Small intestine (tissue), 7 donors: ENCODE results near the gene BHLHA15. TPM values are rescaled to one million over a fixed set of nuclear protein-coding genes. Genes with fewer than 3 reads are reported as not detected.
A peak's percentile ranks its signal among the peaks of the same experiment; 100 is the strongest.

ENCODE experiments used
- DNase-seq, 2 donors: peaks; one replicate each; pipeline versions ENCODE4 v3.0.0 to v3.0.0-alpha.2; 2013
- FAIRE-seq: peaks from 2 replicates; lab custom pipeline; 2012; peaks lifted over from hg19 to GRCh38; lab: Jason Lieb, UNC
- H3K27ac ChIP-seq, 3 donors: one replicate each; pipeline ENCODE4 v1.5.1; 2013; ENCODE audit warnings: low read length in 2 of 3, mild to moderate bottlenecking in 2 of 3, control low read depth in 1 of 3, inconsistent platforms in 1 of 3, low read depth in 1 of 3, moderate library complexity in 1 of 3
- H3K27me3 ChIP-seq, 3 donors: one replicate each; pipeline ENCODE4 v1.6.1; 2013; ENCODE audit warnings: low read length in 3 of 3, inconsistent platforms in 1 of 3; ENCODE audit not compliant: control insufficient read depth in 3 of 3, insufficient read depth in 3 of 3
- H3K36me3 ChIP-seq, 3 donors: one replicate each; pipeline ENCODE4 v1.6.1; 2013; ENCODE audit warnings: low read length in 3 of 3, inconsistent platforms in 1 of 3, low read depth in 1 of 3, mild to moderate bottlenecking in 1 of 3, moderate library complexity in 1 of 3; ENCODE audit not compliant: control insufficient read depth in 3 of 3, insufficient read depth in 2 of 3
- H3K4me1 ChIP-seq, 3 donors: one replicate each; pipeline ENCODE4 v1.6.1; 2013; ENCODE audit warnings: low read length in 2 of 3, inconsistent platforms in 1 of 3, low read depth in 1 of 3, mild to moderate bottlenecking in 1 of 3, moderate library complexity in 1 of 3; ENCODE audit not compliant: control insufficient read depth in 3 of 3, insufficient read depth in 2 of 3
- H3K4me3 ChIP-seq, 3 donors: one replicate each; pipeline ENCODE4 v1.5.1; 2013; ENCODE audit warnings: low read length in 3 of 3, control low read depth in 1 of 3, inconsistent platforms in 1 of 3, low read depth in 1 of 3, mild to moderate bottlenecking in 1 of 3, moderate library complexity in 1 of 3
- H3K9me3 ChIP-seq, 2 donors: one replicate each; pipeline ENCODE4 v1.6.1; 2013; ENCODE audit warnings: low read depth in 1 of 2, low read length in 1 of 2; ENCODE audit not compliant: control insufficient read depth in 2 of 2, insufficient read depth in 1 of 2
- WGBS, 3 donors: extraction: QIAGEN DNeasy Blood & Tissue Kit; methylation state at CpG; one replicate each; pipeline ENCODE4 v1.1.7; 2013; 5-methylcytosine and 5-hydroxymethylcytosine counted together
- polyA plus RNA-seq, 4 donors: library from polyadenylated mRNA; stranded (reverse) in 3 of 4; unstranded in 1 of 4; fragments of 200-250 nt in 3 of 4; fragments of 120-200 nt in 1 of 4; gene quantifications; one replicate each; pipeline versions ENCODE4 v1.2.1 to v1.2.3, GENCODE V29; 2013
- donor health status: healthy with polysubstance abuse.
- donor health status: control.
- donor health status: control.
- donor health status: Bipolar disorder and iron deficiency.
- donor health status: healthy.

Gene BHLHA15
- polyA plus RNA-seq, 4 donors, result 0.34 to 4.1 (median 2.6) TPM; not detected in 1

DNA sequence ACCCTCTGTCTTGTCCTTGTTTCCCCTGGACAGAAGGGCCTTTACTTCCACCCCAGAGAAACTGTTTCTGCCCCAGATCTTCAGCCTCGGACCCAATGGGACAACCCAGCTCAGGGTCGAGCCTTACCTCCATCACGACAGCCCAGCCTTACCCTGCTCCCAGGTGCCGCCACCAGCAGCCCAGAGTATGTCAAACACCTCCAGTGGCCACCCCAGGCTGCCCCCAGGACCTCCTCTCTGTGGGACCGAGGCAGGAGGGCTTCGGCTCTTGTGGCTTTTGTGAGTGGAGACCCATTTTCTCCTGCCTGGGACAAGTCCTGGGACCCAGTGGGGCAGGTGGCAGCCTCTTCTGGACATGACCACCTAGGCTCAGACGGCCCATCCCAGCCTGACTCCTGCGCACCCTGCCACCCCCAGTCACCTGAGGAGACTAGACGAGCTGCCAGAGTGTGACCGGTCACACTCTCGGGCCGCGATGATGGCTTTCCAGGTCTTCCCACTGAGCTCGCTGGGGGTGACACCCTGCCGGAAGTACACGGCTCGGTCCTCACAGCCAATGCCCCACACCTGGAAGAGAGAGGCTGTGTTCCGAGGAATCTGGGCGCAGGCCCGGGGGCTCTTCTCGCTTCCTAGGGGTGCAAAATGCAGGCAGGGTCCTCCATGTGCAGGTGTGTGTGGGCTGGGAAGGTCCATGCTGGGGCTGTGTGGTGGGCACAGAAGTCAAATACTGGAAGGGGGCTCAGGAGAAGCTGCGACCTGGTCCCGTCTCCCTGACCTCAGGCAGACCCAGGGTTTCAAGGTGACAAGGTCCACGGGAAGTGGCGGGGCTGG, 25.3 kb downstream of the BHLHA15 start:
- peaks cover 2 to 66% (median 3%) of the 10 kb centered on the region in 3 donors for H3K36me3 ChIP-seq
- no peaks in the 10 kb centered on the region for H3K9me3 ChIP-seq
- H3K4me3 ChIP-seq, result no peak overlapping the region
- H3K27ac ChIP-seq, result no peak overlapping the region
- FAIRE-seq (no peak), DNase-seq (no peak)
- no peaks in the 10 kb centered on the region for H3K27me3 ChIP-seq
- 94 to 97% (median 95%) methylated on average over 24 to 25 of the region's 25 CpGs for WGBS, 3 donors
- H3K4me1 ChIP-seq, result no peaks in the 10 kb centered on the region

DNA sequence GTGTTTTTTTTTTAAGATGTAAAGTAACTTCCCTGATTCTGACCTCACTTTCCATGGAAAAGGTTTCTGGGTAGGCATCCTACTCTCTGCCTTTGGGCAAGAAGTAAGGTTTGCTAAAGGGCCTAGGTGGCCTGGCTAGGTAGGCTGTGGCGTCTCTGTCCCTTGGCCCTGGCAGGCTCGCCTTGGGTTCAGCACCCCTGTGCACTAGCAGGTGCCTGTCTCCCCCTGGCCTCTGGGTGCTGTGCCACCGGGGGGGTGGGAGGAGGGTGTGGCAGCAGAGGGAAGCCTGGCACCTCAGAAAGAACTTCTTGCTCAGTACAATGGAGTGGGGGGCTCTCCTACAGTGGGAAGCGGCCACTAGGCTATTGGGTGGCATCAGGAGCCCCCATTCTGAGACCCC, 26.8 kb downstream of the BHLHA15 start:
- H3K9me3 ChIP-seq, result no peaks in the 10 kb centered on the region
- no peaks in the 10 kb centered on the region for H3K27me3 ChIP-seq
- no peak for DNase-seq
- H3K36me3 ChIP-seq, result peaks cover 2 to 58% (median 3%) of the 10 kb centered on the region in 3 donors
- no peak overlapping the region for H3K27ac ChIP-seq
- 92 to 98% (median 96%) methylated on average over 4 of the region's 4 CpGs for WGBS, 3 donors
- no peak overlapping the region for H3K4me3 ChIP-seq
- H3K4me1 ChIP-seq, result no peaks in the 10 kb centered on the region
- no peak for FAIRE-seq

DNA sequence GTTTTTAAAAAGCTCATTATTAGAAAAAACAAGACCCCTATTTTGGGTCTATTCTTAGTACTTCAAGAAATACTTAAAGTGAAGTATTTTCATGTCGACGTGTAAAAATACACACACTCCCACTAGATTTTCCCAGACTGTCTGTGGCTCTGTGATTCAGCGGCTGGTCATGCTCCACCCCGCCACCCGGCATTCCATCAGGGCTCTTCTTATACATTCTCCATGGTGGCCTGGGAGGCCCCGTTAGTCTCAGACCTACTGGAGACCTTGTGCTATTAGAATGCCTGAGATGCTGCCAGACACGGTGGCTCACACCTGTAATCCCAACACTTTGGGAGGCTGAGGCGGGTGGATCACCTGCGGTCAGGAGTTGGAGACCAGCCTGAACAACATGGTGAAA, 27.7 kb downstream of the BHLHA15 start:
- FAIRE-seq, result no peak
- H3K4me1 ChIP-seq, result no peaks in the 10 kb centered on the region
- peaks cover 0 to 58% (median 2%) of the 10 kb centered on the region in 3 donors for H3K36me3 ChIP-seq

DNA sequence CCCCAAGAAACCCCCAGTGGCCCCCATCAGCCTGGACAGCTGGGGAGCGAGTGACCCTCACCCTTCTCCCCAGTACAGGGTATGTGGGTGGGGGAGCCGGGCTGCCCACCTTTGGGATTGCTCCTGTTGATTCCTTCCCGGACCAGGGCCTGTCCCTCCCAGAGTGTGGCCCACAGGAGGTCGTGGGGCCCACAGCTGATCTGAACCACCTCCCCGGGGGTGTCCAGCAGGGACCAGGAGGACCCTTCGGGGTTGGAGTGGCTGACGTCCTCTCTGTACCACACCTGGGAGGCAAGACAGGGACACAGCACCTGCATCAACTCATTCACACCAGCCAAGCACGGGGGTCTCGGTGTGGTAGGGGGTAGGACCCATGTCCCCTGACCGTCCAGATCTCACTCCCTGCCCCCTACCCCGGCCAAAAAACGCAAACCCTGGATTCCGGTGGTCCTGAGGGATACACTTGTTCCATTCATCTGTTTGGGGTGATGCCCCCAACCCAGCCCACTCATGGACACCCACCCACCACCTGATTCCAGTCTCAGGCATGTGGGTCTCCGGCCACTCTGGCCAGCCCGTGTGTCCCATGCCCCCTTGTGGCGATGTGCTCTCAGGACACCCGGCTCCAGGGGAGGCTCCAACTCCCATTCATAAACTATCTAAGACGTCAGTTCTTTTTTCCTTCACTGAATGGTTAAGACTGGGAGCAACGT, 29.9 kb downstream of the BHLHA15 start:
- Histone ChIP-seq H3K4me1 (no peaks in the 10 kb centered on the region), H3K4me3 (no peak overlapping the region), H3K27me3 (no peaks in the 10 kb centered on the region), H3K9me3 (no peaks in the 10 kb centered on the region), H3K27ac (no peak overlapping the region), H3K36me3 (peaks cover 0 to 73% (median 0%) of the 10 kb centered on the region in 3 donors)
- DNase-seq (peak; percentile 43 to 46), FAIRE-seq (no peak)
- 61 to 71% (median 68%) methylated on average over 18 to 19 of the region's 19 CpGs for WGBS, 3 donors

More for the DNA sequence above, 27.7 kb downstream of the BHLHA15 start:
- 94 to 96% (median 95%) methylated on average over 9 of the region's 9 CpGs for WGBS, 3 donors
- H3K9me3 ChIP-seq, result no peaks in the 10 kb centered on the region
- no peak overlapping the region for H3K4me3 ChIP-seq
- DNase-seq, result no peak
- H3K27me3 ChIP-seq, result no peaks in the 10 kb centered on the region
- H3K27ac ChIP-seq, result no peak overlapping the region

DNA sequence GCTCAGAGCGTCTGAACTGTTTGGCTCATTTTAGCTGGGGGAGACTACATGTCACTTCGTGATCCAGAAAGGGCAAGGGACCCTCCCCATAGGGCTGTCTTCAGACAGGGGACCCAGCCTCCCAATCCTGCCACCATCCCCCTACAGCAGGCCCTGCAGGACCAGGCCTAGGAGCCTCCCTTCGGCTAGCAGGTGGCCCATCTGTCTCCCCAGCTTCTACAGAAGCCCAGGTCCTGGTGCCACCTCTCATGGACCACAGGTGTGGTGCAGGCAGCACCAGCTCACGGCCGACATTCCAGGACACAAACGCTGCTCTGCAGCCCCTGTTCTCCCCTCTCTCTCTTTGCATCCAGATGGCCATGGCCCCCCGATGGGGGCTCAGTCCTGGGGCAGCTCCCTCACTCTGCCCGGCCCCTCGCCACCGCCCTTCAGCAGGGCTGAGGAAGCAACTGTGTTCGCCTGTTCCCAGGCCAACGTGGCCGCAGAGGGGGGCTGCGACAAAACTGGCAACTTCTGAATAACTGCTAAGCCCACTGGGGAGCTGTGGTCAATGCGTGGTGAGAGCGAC, 30.5 kb downstream of the BHLHA15 start:
- 86 to 91% (median 87%) methylated on average over 15 to 16 of the region's 16 CpGs for WGBS, 3 donors
- no peak for DNase-seq
- Histone ChIP-seq H3K27ac (no peak overlapping the region), H3K4me1 (no peaks in the 10 kb centered on the region), H3K27me3 (no peaks in the 10 kb centered on the region), H3K4me3 (no peak overlapping the region), H3K36me3 (peaks cover 0 to 66% (median 0%) of the 10 kb centered on the region in 3 donors), H3K9me3 (no peaks in the 10 kb centered on the region)
- FAIRE-seq, result no peak

DNA sequence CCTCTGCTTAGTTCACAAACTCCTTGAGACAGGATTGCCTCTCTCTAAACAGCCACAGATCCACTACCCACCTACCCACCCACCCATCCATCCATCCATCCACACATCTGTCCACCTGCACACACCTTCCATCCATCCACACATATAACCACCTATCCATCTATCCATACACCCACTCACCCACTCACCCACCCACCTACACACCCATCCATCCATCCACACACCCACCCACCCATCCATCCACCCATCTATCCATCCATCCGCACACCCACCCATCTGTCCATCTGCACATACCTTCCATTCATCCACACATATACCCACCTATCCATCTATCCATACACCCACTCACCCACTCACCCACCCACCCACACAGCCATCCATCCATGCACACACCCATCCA, 31.1 kb downstream of the BHLHA15 start:
- Histone ChIP-seq H3K4me3 (no peak overlapping the region), H3K27ac (no peak overlapping the region), H3K27me3 (no peaks in the 10 kb centered on the region), H3K9me3 (no peaks in the 10 kb centered on the region), H3K4me1 (no peaks in the 10 kb centered on the region), H3K36me3 (peaks cover 0 to 65% (median 0%) of the 10 kb centered on the region in 3 donors)
- DNase-seq (no peak), FAIRE-seq (no peak)
- 98 to 100% (median 100%) methylated on average over 1 of the region's 1 CpG for WGBS, 3 donors

DNA sequence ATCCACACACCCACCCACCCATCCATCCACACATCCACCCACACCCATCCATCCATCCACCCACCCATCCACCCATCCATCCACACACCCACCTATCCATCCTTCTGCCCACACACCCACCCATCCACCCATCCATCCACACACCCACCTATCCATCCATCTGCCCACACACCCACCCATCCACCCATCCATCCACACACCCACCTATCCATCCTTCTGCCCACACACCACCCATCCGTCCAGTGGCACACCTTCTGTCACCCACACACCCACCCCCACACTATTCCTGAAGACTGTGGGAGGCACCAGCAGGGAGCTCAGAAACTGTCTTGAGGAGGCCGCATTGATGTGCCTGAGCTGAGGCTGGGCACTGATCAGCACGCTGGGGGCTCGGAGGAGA, 31.7 kb downstream of the BHLHA15 start:
- H3K27me3 ChIP-seq, result no peaks in the 10 kb centered on the region
- FAIRE-seq (no peak), DNase-seq (no peak)
- H3K36me3 ChIP-seq, result peaks cover 0 to 68% (median 0%) of the 10 kb centered on the region in 3 donors
- 90 to 94% (median 90%) methylated on average over 4 of the region's 4 CpGs for WGBS, 3 donors
- H3K9me3 ChIP-seq, result no peaks in the 10 kb centered on the region
- no peak overlapping the region for H3K4me3 ChIP-seq
- no peaks in the 10 kb centered on the region for H3K4me1 ChIP-seq
- no peak overlapping the region for H3K27ac ChIP-seq

DNA sequence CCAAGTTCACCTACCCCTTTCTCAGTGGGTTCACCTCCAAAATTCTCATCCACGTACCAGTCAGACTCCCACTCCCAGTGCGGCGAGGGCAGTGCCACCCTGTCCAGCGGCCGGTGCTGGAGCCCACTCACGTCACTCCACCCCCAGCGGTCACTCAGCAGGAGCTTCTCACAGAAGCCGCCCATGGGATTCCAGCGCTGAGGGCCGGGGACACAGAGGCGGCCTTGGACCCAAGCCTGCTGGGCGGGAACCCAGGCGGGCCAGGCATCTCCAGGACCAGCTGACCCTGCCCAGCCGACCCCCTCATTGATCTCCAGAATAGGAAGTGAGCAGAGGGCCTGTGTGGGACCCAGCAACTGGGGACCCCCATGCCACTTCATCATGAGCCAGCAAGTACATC, 33.6 kb downstream of the BHLHA15 start:
- no peak for FAIRE-seq
- WGBS, 3 donors, result 94 to 97% (median 95%) methylated on average over 14 of the region's 14 CpGs

More for the DNA sequence above, 33.6 kb downstream of the BHLHA15 start:
- H3K9me3 ChIP-seq, result no peaks in the 10 kb centered on the region
- no peaks in the 10 kb centered on the region for H3K27me3 ChIP-seq
- no peak for DNase-seq
- H3K4me3 ChIP-seq, result no peak overlapping the region
- H3K36me3 ChIP-seq, result peaks cover 0 to 59% (median 0%) of the 10 kb centered on the region in 3 donors
- H3K27ac ChIP-seq, result no peak overlapping the region
- peaks cover 0 to 5% (median 0%) of the 10 kb centered on the region in 3 donors for H3K4me1 ChIP-seq
